Sigmoid colon (tissue), 7 donors: Measurements from ENCODE around the gene EPHA10. TPM values are rescaled to one million over a fixed set of nuclear protein-coding genes. Genes with fewer than 3 reads are reported as not detected.

Source experiments
- DNase-seq: peaks from one replicate; pipeline ENCODE4 v3.0.0-alpha.2; 2019
- H3K27ac ChIP-seq, 4 donors: fragments of 200-600 bp; sonication (generic); one replicate each; pipeline ENCODE4 v1.5.1; 2016 to 2019; ENCODE audit warnings: mild to moderate bottlenecking in 1 of 4
- H3K27me3 ChIP-seq, 3 donors: fragments of 200-600 bp; sonication (generic); one replicate each; pipeline ENCODE4 v1.5.1; 2019; ENCODE audit warnings: mild to moderate bottlenecking in 1 of 3
- H3K36me3 ChIP-seq, 4 donors: fragments of 200-600 bp; sonication (generic); one replicate each; pipeline ENCODE4 v1.5.1; 2016 to 2019
- H3K4me1 ChIP-seq, 4 donors: fragments of 200-600 bp; sonication (generic); one replicate each; pipeline ENCODE4 v1.5.1; 2017 to 2019
- H3K4me3 ChIP-seq, 4 donors: fragments of 200-600 bp; sonication (generic); one replicate each; pipeline ENCODE4 v1.5.1; 2017 to 2019; ENCODE audit warnings: mild to moderate bottlenecking in 2 of 4, moderate library complexity in 1 of 4
- H3K9me3 ChIP-seq, 4 donors: fragments of 200-600 bp in 3 of 4; sonication (generic) in 3 of 4; one replicate each; pipeline versions ENCODE4 v1.5.1 to v1.6.1; 2013 to 2019
- EP300 ChIP-seq, 4 donors: sonication (generic); formaldehyde crosslinking; IDR thresholded peaks; one replicate each; pipeline ENCODE4 v1.6.1; 2017; ENCODE audit warnings: antibody characterized with exemption in 4 of 4
- POLR2A ChIP-seq, 2 donors: fragments of 450-650 bp; IDR thresholded peaks; one replicate each; pipeline ENCODE4 v1.6.1; 2016; ENCODE audit warnings: antibody characterized with exemption in 2 of 2, mild to moderate bottlenecking in 2 of 2, moderate library complexity in 2 of 2
- POLR2AphosphoS5 ChIP-seq, 4 donors: sonication (generic); formaldehyde crosslinking; IDR thresholded peaks; one replicate each; pipeline ENCODE4 v1.6.1; 2017; ENCODE audit warnings: antibody characterized with exemption in 4 of 4
- WGBS, 2 donors: extraction: QIAGEN DNeasy Blood & Tissue Kit; methylation state at CpG; one replicate each; pipeline ENCODE4 v1.1.7; 2013; 5-methylcytosine and 5-hydroxymethylcytosine counted together
- intact Hi-C: fragments of 100-400 bp; cut with DNase I; formaldehyde crosslinking; loops from one replicate; pipeline ENCODE4 v1.15.1; 2023
- polyA plus RNA-seq, 3 donors: library from polyadenylated mRNA; stranded (reverse); fragments of 200-250 nt; gene quantifications; one replicate each; pipeline ENCODE4 v1.2.3, GENCODE V29; 2013
- total RNA-seq, 4 donors: library from RNA; depleted of rRNA; stranded (reverse); fragments of >200 nt; gene quantifications; one replicate each; pipeline ENCODE4 v1.1.0, GENCODE V29; 2016
- TF ChIP-seq, protein P1 (sequence below), 4 experiments: fragments of 450-650 bp in 3 of 4; fragments of 200-600 bp in 1 of 4; IDR thresholded peaks; one replicate each; pipeline ENCODE4 v1.5.1; 2016 to 2019; ENCODE audit warnings: antibody characterized with exemption in 4 of 4, mild to moderate bottlenecking in 3 of 4, moderate library complexity in 2 of 4
- donor health status: healthy with polysubstance abuse.
- donor health status: Bipolar disorder and iron deficiency.
- donor health status: healthy.

The EPHA10 gene
- total and polyA plus RNA-seq, 7 donors = 0.14 to 33.3 (median 0.83) TPM

DNA sequence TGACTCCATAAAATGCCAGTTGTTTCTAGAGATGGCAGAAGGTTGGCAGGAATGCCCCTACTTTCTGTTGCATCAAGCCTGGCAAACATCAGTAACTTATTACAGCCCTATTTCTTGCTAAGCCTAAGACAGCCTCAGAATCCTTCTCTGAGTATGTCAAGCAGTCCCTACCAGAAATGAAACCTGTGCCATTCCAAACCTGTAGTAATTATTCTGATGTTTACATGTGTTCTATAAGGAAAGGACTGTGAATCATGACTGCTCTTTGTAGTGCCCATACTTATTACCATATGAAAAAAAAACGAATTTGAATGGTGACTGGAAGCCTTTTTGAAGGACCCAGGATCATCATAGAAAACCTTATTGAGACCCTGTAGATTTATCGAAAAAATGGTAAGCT is 67.2 kb downstream of the EPHA10 start:
- DNase-seq = no peak
- no peak overlapping the region for H3K4me3 ChIP-seq
- intact Hi-C loops = loop anchor here (10.0 kb wide), 1 partner anchor 247 kb away; the partner anchor contains the start of gene INPP5B
- H3K27me3 ChIP-seq = no peaks in the 10 kb centered on the region
- H3K36me3 ChIP-seq = no peaks in the 10 kb centered on the region
- TF ChIP-seq, protein P1, sequence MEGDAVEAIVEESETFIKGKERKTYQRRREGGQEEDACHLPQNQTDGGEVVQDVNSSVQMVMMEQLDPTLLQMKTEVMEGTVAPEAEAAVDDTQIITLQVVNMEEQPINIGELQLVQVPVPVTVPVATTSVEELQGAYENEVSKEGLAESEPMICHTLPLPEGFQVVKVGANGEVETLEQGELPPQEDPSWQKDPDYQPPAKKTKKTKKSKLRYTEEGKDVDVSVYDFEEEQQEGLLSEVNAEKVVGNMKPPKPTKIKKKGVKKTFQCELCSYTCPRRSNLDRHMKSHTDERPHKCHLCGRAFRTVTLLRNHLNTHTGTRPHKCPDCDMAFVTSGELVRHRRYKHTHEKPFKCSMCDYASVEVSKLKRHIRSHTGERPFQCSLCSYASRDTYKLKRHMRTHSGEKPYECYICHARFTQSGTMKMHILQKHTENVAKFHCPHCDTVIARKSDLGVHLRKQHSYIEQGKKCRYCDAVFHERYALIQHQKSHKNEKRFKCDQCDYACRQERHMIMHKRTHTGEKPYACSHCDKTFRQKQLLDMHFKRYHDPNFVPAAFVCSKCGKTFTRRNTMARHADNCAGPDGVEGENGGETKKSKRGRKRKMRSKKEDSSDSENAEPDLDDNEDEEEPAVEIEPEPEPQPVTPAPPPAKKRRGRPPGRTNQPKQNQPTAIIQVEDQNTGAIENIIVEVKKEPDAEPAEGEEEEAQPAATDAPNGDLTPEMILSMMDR (IDR thresholded peaks at IDR 0.05) = no peak
- TF ChIP-seq EP300 (IDR thresholded peaks at IDR 0.05) (no peak), POLR2AphosphoS5 (IDR thresholded peaks at IDR 0.05) (no peak), POLR2A (IDR thresholded peaks at IDR 0.05) (no peak)
- H3K4me1 ChIP-seq = peaks cover 0 to 3% (median 3%) of the 10 kb centered on the region in 4 donors
- no peak overlapping the region for H3K27ac ChIP-seq
- WGBS, 2 donors = 48 to 83% methylated on average over 2 of the region's 2 CpGs
- no peaks in the 10 kb centered on the region for H3K9me3 ChIP-seq

DNA sequence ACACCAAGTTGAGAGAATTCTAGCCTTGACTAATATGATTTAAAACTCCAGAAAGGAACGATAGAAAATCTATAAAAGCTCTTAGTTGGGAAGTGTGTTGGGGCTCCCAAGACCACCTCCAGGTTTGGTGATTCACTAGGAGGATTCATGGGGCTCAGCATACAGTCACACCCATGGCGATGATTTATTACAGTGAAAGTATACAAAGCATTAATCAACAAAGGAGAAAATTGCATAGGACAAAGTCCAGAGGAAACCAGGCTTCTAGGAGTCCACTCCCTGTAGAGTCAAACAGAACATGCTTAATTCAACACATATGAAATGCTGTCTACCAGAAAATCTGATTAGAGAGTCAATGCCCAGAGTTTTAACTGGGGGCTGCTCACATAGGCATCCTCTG is 67.8 kb downstream of the EPHA10 start:
- Histone ChIP-seq H3K4me3 (no peak overlapping the region), H3K9me3 (no peaks in the 10 kb centered on the region), H3K36me3 (no peaks in the 10 kb centered on the region), H3K4me1 (peaks cover 0 to 6% (median 5%) of the 10 kb centered on the region in 4 donors), H3K27me3 (no peaks in the 10 kb centered on the region), H3K27ac (no peak overlapping the region)
- intact Hi-C loops = loop anchor here (10.0 kb wide), 1 partner anchor 248 kb away; the partner anchor contains the start of gene INPP5B
- WGBS, 2 donors = 23 to 82% methylated on average over 2 of the region's 2 CpGs
- DNase-seq = no peak
- TF ChIP-seq POLR2A (IDR thresholded peaks at IDR 0.05) (no peak), EP300 (IDR thresholded peaks at IDR 0.05) (no peak), POLR2AphosphoS5 (IDR thresholded peaks at IDR 0.05) (no peak)
- TF ChIP-seq, protein P1 (IDR thresholded peaks at IDR 0.05) = no peak

DNA sequence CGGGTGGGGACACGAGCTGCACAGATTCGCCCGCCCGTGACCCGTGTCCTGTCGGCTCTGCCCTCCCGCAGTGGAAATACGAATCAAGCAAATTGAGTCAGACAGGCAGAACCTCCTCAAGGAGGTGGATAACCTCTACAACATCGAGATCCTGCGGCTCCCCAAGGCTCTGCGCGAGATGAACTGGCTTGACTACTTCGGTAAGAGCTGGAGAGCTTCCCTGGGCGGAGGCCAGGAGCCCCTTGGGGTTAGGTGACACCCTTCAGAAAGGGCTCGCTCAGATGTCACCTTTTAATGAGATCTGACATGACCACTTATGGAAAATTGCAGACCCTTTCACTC is 72.1 kb downstream of the EPHA10 start:
- H3K27me3 ChIP-seq = no peaks in the 10 kb centered on the region
- 1 to 2% methylated on average over 16 of the region's 16 CpGs for WGBS, 2 donors
- no peak for DNase-seq
- H3K4me3 ChIP-seq = peak overlapping the region; percentile 75 to 94 (median 82)
- H3K27ac ChIP-seq = peak overlapping the region in 3 of 4 donors; percentile 87 to 94 (median 91)
- peaks cover 0 to 37% (median 31%) of the 10 kb centered on the region in 4 donors for H3K4me1 ChIP-seq
- intact Hi-C loops = loop anchor here (1.0 to 10.0 kb wide), 5 partner anchors 96 to 252 kb away; partner anchors contain the start of genes GNL2, INPP5B, MEAF6 and SNIP1
- peaks cover 0 to 8% (median 1%) of the 10 kb centered on the region in 4 donors for H3K36me3 ChIP-seq
- no peaks in the 10 kb centered on the region for H3K9me3 ChIP-seq
- TF ChIP-seq POLR2A (IDR thresholded peaks at IDR 0.05) (no peak), POLR2AphosphoS5 (IDR thresholded peaks at IDR 0.05) (no peak), EP300 (IDR thresholded peaks at IDR 0.05) (no peak)
- TF ChIP-seq, protein P1 (IDR thresholded peaks at IDR 0.05) = no peak

DNA sequence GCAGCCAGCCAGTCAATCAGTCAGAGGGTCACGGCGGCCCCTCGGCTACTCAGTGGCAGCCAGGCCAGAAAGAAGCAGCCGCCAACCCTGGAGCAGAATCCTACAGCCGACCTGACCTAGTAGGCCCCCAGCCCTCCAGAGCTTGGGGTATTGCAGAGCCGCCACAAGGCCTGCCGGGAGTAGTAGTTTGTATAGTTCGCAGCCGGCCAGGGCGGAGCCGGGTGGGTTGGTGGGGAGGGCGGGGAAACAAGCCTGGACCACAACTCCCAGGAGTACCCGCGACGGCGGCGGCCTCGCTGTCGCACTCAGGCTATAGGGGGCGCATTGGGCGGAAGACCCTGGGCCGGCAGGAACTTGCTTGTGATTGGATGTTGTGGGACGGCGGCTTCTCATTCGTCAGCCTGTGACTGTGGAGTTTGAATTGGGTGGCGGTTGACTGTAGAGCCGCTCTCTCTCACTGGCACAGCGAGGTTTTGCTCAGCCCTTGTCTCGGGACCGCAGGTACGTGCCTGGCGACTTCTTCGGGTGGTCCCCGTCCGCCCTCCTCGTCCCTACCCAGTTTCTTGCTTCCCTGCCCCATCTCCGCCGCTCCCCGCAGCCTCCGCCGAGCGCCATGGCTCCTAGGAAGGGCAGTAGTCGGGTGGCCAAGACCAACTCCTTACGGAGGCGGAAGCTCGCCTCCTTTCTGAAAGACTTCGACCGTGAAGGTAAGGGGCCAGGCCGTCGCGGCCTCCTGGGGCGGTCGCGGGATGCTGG is 72.7 kb downstream of the EPHA10 start, which contains the start of gene CDCA8:
TSS of gene CDCA8 (plus strand) at position 439 of the 756 bp plus-strand sequence. CDS start at position 614, 175 bp downstream.
- Histone ChIP-seq H3K9me3 (no peaks in the 10 kb centered on the region), H3K4me3 (peak within 1 kb of the TSS; percentile 75 to 94 (median 82)), H3K36me3 (peaks cover 0 to 12% (median 4%) of the 10 kb centered on the region in 4 donors), H3K4me1 (peaks cover 0 to 37% (median 31%) of the 10 kb centered on the region in 4 donors), H3K27me3 (no peaks in the 10 kb centered on the region), H3K27ac (peak within 1 kb of the TSS; percentile 87 to 94 (median 90))
- TF ChIP-seq POLR2AphosphoS5 (IDR thresholded peaks at IDR 0.05) (peak in 3 of 4 donors; percentile 56 to 80 (median 58)), EP300 (IDR thresholded peaks at IDR 0.05) (no peak), POLR2A (IDR thresholded peaks at IDR 0.05) (peak in 1 of 2 donors; percentile 14)
- TF ChIP-seq, protein P1 (IDR thresholded peaks at IDR 0.05) = peak in 2 of 4 experiments; percentile 13 to 41
- WGBS, 2 donors = 0 to 1% methylated on average over 54 of the region's 54 CpGs
- intact Hi-C loops = loop anchor here (1.0 to 10.0 kb wide), 5 partner anchors 95 to 253 kb away; partner anchors contain the start of genes GNL2, INPP5B, MEAF6 and SNIP1
- DNase-seq = peak; percentile 99
